Measurements from ENCODE around the gene GMPPA.

DNA sequence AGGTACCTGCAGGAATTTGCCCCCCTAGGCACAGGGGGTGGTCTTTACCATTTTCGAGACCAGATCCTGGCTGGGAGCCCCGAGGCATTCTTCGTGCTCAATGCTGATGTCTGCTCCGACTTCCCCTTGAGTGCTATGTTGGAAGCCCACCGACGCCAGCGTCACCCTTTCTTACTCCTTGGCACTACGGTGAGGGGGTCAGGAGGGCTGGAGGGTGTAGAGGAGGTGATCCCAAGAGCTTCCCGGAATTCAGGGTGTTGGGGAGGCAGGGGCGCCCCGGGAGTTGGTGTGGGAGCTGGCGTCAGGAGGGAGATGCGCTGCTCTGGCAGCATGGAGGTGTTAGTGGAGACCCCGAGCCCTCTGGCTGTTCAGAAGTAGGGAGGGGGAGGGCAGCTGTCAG lies 3.2 kb downstream of the GMPPA start:
- TF ChIP-seq POLR2A (IDR thresholded peaks at IDR 0.05): no peak
- TF ChIP-seq, protein P1, sequence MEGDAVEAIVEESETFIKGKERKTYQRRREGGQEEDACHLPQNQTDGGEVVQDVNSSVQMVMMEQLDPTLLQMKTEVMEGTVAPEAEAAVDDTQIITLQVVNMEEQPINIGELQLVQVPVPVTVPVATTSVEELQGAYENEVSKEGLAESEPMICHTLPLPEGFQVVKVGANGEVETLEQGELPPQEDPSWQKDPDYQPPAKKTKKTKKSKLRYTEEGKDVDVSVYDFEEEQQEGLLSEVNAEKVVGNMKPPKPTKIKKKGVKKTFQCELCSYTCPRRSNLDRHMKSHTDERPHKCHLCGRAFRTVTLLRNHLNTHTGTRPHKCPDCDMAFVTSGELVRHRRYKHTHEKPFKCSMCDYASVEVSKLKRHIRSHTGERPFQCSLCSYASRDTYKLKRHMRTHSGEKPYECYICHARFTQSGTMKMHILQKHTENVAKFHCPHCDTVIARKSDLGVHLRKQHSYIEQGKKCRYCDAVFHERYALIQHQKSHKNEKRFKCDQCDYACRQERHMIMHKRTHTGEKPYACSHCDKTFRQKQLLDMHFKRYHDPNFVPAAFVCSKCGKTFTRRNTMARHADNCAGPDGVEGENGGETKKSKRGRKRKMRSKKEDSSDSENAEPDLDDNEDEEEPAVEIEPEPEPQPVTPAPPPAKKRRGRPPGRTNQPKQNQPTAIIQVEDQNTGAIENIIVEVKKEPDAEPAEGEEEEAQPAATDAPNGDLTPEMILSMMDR (IDR thresholded peaks at IDR 0.05): no peak
